ENCODE results near the gene LAMA5. TPM values are rescaled to one million over a fixed set of nuclear protein-coding genes. Genes with fewer than 3 reads are reported as not detected.

LAMA5 gene
- total RNA-seq, 1 donor from 2014 or later: 5.4 TPM

GRCh38 chr20:62360854-62361798 is 6.0 kb downstream of the LAMA5 start:
- DNase-seq (ENCODE audit: low read depth in 2 of 2): no peak

- peak in 1 of 2 donors; percentile 90 for DNase-seq (ENCODE audit: low read depth in 2 of 2)
These were observed 7.5 kb downstream of the LAMA5 start for GRCh38 chr20:62359491-62360121.

GRCh38 chr20:62359043-62359490 is 8.0 kb downstream of the LAMA5 start:
- no peak for DNase-seq (ENCODE audit: low read depth in 2 of 2)

GRCh38 chr20:62358171-62359042 is 8.7 kb downstream of the LAMA5 start:
- peak; percentile 63 to 65 for DNase-seq (ENCODE audit: low read depth in 2 of 2)

GRCh38 chr20:62357681-62358080 is 9.4 kb downstream of the LAMA5 start:
- DNase-seq (ENCODE audit: low read depth in 2 of 2): no peak

- peak; percentile 84 to 88 for DNase-seq (ENCODE audit: low read depth in 2 of 2)
These were observed 9.9 kb downstream of the LAMA5 start for GRCh38 chr20:62357187-62357667.

- no peak for DNase-seq (ENCODE audit: low read depth in 2 of 2)
These were observed 10.4 kb downstream of the LAMA5 start for GRCh38 chr20:62356589-62357186.

GRCh38 chr20:62355878-62356588 is 11.1 kb downstream of the LAMA5 start:
- peak in 1 of 2 donors; percentile 35 for DNase-seq (ENCODE audit: low read depth in 2 of 2)

- DNase-seq (ENCODE audit: low read depth in 2 of 2): peak in 1 of 2 donors; percentile 58
These were observed 11.6 kb downstream of the LAMA5 start for GRCh38 chr20:62355516-62355877.

GRCh38 chr20:62354811-62355341 is 12.2 kb downstream of the LAMA5 start:
- DNase-seq (ENCODE audit: low read depth in 2 of 2): no peak

GRCh38 chr20:62354031-62354808 is 12.9 kb downstream of the LAMA5 start:
- no peak for DNase-seq (ENCODE audit: low read depth in 2 of 2)

- no peak for DNase-seq (ENCODE audit: low read depth in 2 of 2)
These were observed 13.7 kb downstream of the LAMA5 start for GRCh38 chr20:62353289-62354030.

- peak; percentile 30 to 57 for DNase-seq (ENCODE audit: low read depth in 2 of 2)
These were observed 14.5 kb downstream of the LAMA5 start for GRCh38 chr20:62352402-62353288.

GRCh38 chr20:62351469-62352401 is 15.4 kb downstream of the LAMA5 start:
- DNase-seq (ENCODE audit: low read depth in 2 of 2): no peak

GRCh38 chr20:62350629-62351422 is 16.3 kb downstream of the LAMA5 start:
- no peak for DNase-seq (ENCODE audit: low read depth in 2 of 2)
